Measurements from ENCODE around the gene CDCA7L. TPM values are rescaled to one million over a fixed set of nuclear protein-coding genes. Genes with fewer than 3 reads are reported as not detected.

Gene CDCA7L
- total RNA-seq, 4 donors from 2014 or later: 12.6 to 61.7 (median 18.5) TPM

GRCh38 chr7:21918216-21918615 lies 27.5 kb downstream of the CDCA7L start:
- Histone ChIP-seq H3K36me3 (no peaks in the 10 kb centered on the region), H3K4me1 (no peaks in the 10 kb centered on the region), H3K4me3 (no peak overlapping the region), H3K9me3 (no peaks in the 10 kb centered on the region), H3K27ac (no peak overlapping the region), H3K27me3 (no peaks in the 10 kb centered on the region)
- TF ChIP-seq CTCF (IDR thresholded peaks at IDR 0.05) (no peak), POLR2A (IDR thresholded peaks at IDR 0.05) (no peak)
- DNase-seq: no peak
- intact Hi-C loops (cut with DNase I; ENCODE audit: low total_unique reads): no loop called here

- no peaks in the 10 kb centered on the region for H3K36me3 ChIP-seq
- H3K4me1 ChIP-seq: no peaks in the 10 kb centered on the region
- TF ChIP-seq CTCF (IDR thresholded peaks at IDR 0.05) (no peak), POLR2A (IDR thresholded peaks at IDR 0.05) (no peak)
- no peak for DNase-seq
- H3K27ac ChIP-seq: no peak overlapping the region
- H3K27me3 ChIP-seq: no peaks in the 10 kb centered on the region
- no peak overlapping the region for H3K4me3 ChIP-seq
- H3K9me3 ChIP-seq: no peaks in the 10 kb centered on the region
- intact Hi-C loops (cut with DNase I; ENCODE audit: low total_unique reads): no loop called here
Observed at GRCh38 chr7:21916629-21917028, 29.1 kb downstream of the CDCA7L start.

GRCh38 chr7:21916176-21916575 lies 29.5 kb downstream of the CDCA7L start:
- intact Hi-C loops (cut with DNase I; ENCODE audit: low total_unique reads): no loop called here
- no peak for TF ChIP-seq POLR2A (IDR thresholded peaks at IDR 0.05)
- no peak for TF ChIP-seq CTCF (IDR thresholded peaks at IDR 0.05)
- Histone ChIP-seq H3K27me3 (no peaks in the 10 kb centered on the region), H3K36me3 (no peaks in the 10 kb centered on the region), H3K9me3 (no peaks in the 10 kb centered on the region), H3K27ac (no peak overlapping the region), H3K4me3 (no peak overlapping the region), H3K4me1 (no peaks in the 10 kb centered on the region)
- DNase-seq: no peak

- Histone ChIP-seq H3K4me3 (no peak overlapping the region), H3K9me3 (no peaks in the 10 kb centered on the region), H3K27me3 (no peaks in the 10 kb centered on the region), H3K36me3 (no peaks in the 10 kb centered on the region), H3K4me1 (no peaks in the 10 kb centered on the region), H3K27ac (no peak overlapping the region)
- TF ChIP-seq CTCF (IDR thresholded peaks at IDR 0.05): no peak
- no peak for TF ChIP-seq POLR2A (IDR thresholded peaks at IDR 0.05)
- DNase-seq: no peak
- intact Hi-C loops (cut with DNase I; ENCODE audit: low total_unique reads): no loop called here
Observed at GRCh38 chr7:21915140-21915539, 30.6 kb downstream of the CDCA7L start.

- no peaks in the 10 kb centered on the region for H3K4me1 ChIP-seq
- no peaks in the 10 kb centered on the region for H3K27me3 ChIP-seq
- no peak overlapping the region for H3K27ac ChIP-seq
- no peak overlapping the region for H3K4me3 ChIP-seq
- H3K9me3 ChIP-seq: no peaks in the 10 kb centered on the region
- no peak for DNase-seq
- no peaks in the 10 kb centered on the region for H3K36me3 ChIP-seq
- intact Hi-C loops (cut with DNase I; ENCODE audit: low total_unique reads): no loop called here
- TF ChIP-seq CTCF (IDR thresholded peaks at IDR 0.05): no peak
- no peak for TF ChIP-seq POLR2A (IDR thresholded peaks at IDR 0.05)
Observed at GRCh38 chr7:21914671-21915070, 31.0 kb downstream of the CDCA7L start.
